ENCODE data around the gene TLR1. TPM values are rescaled to one million over a fixed set of nuclear protein-coding genes. Genes with fewer than 3 reads are reported as not detected.

TLR1 gene
- polyA plus RNA-seq, 1 donor from 2014 or later: not detected

DNA sequence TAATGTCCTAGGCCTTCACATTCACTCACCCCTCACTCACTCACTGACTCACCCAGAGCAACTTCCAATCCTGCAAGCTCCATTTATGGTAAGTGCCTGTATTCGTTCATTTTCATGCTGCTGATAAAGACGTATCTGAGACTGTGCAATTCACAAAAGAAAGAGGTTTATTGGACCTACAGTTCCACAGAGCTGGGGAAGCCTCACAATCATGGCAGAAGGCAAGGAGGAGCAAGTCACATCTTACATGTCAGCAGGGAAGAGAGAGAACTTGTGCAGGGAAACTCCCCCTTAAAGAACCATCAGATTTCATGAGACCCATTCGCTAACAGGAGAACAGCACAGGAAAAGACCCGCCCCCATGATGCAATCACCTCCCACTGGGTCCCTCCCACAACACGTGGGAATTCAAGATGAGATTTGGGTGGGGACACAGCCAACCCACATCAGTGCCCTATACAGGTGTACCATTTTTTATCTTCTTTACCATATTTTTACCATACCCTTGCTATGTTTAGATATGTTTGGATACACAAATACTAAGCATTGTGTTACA lies 18.2 kb upstream of the TLR1 start:
- Histone ChIP-seq H3K27ac (ENCODE audit: low read length) (no peak overlapping the region), H3K4me3 (ENCODE audit: low read length) (no peak overlapping the region), H3K4me2 (ENCODE audit: low read length) (no peak overlapping the region), H4K20me1 (ENCODE audit: insufficient read depth) (no peaks in the 10 kb centered on the region), H3K36me3 (ENCODE audit: insufficient read depth, low read length) (no peaks in the 10 kb centered on the region), H3K27me3 (ENCODE audit: insufficient read depth, low read depth, low read length) (no peaks in the 10 kb centered on the region), H3K9me2 (ENCODE audit: insufficient read depth, low read length) (no peaks in the 10 kb centered on the region), H3F3A (ENCODE audit: insufficient read depth, low read length, poor library complexity, severe bottlenecking) (no peaks in the 10 kb centered on the region), H3K9ac (ENCODE audit: low read length) (no peak overlapping the region), H3K79me2 (replicated peaks; ENCODE audit: insufficient read depth, low read length) (no peaks in the 10 kb centered on the region), H3K9me3 (ENCODE audit: low read length) (no peaks in the 10 kb centered on the region), H2AFZ (ENCODE audit: low read depth, low read length) (no peak overlapping the region)
- TF ChIP-seq POLR2AphosphoS5 (IDR thresholded peaks at IDR 0.05): no peak
- TF ChIP-seq EP300 (conservative IDR thresholded peaks at IDR 0.05; ENCODE audit: poor library complexity, severe bottlenecking): no peak
- TF ChIP-seq TAF1 (IDR thresholded peaks at IDR 0.05; ENCODE audit: low read depth): no peak
- TF ChIP-seq, protein P1, sequence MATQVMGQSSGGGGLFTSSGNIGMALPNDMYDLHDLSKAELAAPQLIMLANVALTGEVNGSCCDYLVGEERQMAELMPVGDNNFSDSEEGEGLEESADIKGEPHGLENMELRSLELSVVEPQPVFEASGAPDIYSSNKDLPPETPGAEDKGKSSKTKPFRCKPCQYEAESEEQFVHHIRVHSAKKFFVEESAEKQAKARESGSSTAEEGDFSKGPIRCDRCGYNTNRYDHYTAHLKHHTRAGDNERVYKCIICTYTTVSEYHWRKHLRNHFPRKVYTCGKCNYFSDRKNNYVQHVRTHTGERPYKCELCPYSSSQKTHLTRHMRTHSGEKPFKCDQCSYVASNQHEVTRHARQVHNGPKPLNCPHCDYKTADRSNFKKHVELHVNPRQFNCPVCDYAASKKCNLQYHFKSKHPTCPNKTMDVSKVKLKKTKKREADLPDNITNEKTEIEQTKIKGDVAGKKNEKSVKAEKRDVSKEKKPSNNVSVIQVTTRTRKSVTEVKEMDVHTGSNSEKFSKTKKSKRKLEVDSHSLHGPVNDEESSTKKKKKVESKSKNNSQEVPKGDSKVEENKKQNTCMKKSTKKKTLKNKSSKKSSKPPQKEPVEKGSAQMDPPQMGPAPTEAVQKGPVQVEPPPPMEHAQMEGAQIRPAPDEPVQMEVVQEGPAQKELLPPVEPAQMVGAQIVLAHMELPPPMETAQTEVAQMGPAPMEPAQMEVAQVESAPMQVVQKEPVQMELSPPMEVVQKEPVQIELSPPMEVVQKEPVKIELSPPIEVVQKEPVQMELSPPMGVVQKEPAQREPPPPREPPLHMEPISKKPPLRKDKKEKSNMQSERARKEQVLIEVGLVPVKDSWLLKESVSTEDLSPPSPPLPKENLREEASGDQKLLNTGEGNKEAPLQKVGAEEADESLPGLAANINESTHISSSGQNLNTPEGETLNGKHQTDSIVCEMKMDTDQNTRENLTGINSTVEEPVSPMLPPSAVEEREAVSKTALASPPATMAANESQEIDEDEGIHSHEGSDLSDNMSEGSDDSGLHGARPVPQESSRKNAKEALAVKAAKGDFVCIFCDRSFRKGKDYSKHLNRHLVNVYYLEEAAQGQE (IDR thresholded peaks at IDR 0.05; ENCODE audit: borderline replicate concordance): no peak
- TF ChIP-seq MXI1 (conservative IDR thresholded peaks at IDR 0.05; ENCODE audit: poor library complexity, severe bottlenecking): no peak
- TF ChIP-seq, protein P2, sequence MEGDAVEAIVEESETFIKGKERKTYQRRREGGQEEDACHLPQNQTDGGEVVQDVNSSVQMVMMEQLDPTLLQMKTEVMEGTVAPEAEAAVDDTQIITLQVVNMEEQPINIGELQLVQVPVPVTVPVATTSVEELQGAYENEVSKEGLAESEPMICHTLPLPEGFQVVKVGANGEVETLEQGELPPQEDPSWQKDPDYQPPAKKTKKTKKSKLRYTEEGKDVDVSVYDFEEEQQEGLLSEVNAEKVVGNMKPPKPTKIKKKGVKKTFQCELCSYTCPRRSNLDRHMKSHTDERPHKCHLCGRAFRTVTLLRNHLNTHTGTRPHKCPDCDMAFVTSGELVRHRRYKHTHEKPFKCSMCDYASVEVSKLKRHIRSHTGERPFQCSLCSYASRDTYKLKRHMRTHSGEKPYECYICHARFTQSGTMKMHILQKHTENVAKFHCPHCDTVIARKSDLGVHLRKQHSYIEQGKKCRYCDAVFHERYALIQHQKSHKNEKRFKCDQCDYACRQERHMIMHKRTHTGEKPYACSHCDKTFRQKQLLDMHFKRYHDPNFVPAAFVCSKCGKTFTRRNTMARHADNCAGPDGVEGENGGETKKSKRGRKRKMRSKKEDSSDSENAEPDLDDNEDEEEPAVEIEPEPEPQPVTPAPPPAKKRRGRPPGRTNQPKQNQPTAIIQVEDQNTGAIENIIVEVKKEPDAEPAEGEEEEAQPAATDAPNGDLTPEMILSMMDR (IDR thresholded peaks at IDR 0.05; ENCODE audit: poor library complexity, severe bottlenecking): no peak
- no peak for TF ChIP-seq SMC3 (conservative IDR thresholded peaks at IDR 0.05; ENCODE audit: poor library complexity)
- no peak for TF ChIP-seq EZH2 (IDR thresholded peaks at IDR 0.05; ENCODE audit: borderline replicate concordance, insufficient read depth, low read length, poor library complexity, severe bottlenecking)
- no peak for TF ChIP-seq RAD21 (conservative IDR thresholded peaks at IDR 0.05)

DNA sequence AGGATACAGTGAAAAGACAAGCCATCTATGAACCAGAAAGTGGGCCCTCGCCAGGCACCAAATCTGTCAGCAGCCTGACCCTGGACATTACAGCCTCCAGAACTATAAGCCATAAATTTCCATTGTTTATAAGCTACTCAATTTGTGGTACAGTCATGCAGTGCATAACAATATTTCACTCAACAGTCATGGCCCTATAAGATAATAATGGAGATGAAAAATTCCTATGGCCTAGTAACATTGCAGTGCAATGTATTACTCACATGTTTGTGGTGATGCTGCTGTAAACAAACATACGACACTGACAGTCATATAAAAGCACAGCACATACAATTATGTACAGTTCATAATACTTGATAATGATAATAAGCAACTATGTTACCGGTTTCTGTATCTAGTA lies 17.1 kb upstream of the TLR1 start:
- H3K79me2 ChIP-seq (replicated peaks; ENCODE audit: insufficient read depth, low read length): no peaks in the 10 kb centered on the region
- no peaks in the 10 kb centered on the region for H3K9me2 ChIP-seq (ENCODE audit: insufficient read depth, low read length)
- H3K9me3 ChIP-seq (ENCODE audit: low read length): no peaks in the 10 kb centered on the region
- H3K4me3 ChIP-seq (ENCODE audit: low read length): no peak overlapping the region
- H3K9ac ChIP-seq (ENCODE audit: low read length): no peak overlapping the region
- no peaks in the 10 kb centered on the region for H4K20me1 ChIP-seq (ENCODE audit: insufficient read depth)
- TF ChIP-seq MXI1 (conservative IDR thresholded peaks at IDR 0.05; ENCODE audit: poor library complexity, severe bottlenecking): no peak
- no peak for TF ChIP-seq EP300 (conservative IDR thresholded peaks at IDR 0.05; ENCODE audit: poor library complexity, severe bottlenecking)
- no peak for TF ChIP-seq EZH2 (IDR thresholded peaks at IDR 0.05; ENCODE audit: borderline replicate concordance, insufficient read depth, low read length, poor library complexity, severe bottlenecking)
- TF ChIP-seq POLR2AphosphoS5 (IDR thresholded peaks at IDR 0.05): no peak
- TF ChIP-seq TAF1 (IDR thresholded peaks at IDR 0.05; ENCODE audit: low read depth): no peak
- TF ChIP-seq, protein P1 (IDR thresholded peaks at IDR 0.05; ENCODE audit: borderline replicate concordance): no peak
- TF ChIP-seq SMC3 (conservative IDR thresholded peaks at IDR 0.05; ENCODE audit: poor library complexity): no peak
- TF ChIP-seq, protein P2 (IDR thresholded peaks at IDR 0.05; ENCODE audit: poor library complexity, severe bottlenecking): no peak
- TF ChIP-seq RAD21 (conservative IDR thresholded peaks at IDR 0.05): no peak
- H3K27me3 ChIP-seq (ENCODE audit: insufficient read depth, low read depth, low read length): no peaks in the 10 kb centered on the region
- no peak overlapping the region for H3K4me2 ChIP-seq (ENCODE audit: low read length)
- H3K36me3 ChIP-seq (ENCODE audit: insufficient read depth, low read length): no peaks in the 10 kb centered on the region
- no peaks in the 10 kb centered on the region for H3F3A ChIP-seq (ENCODE audit: insufficient read depth, low read length, poor library complexity, severe bottlenecking)
- no peak overlapping the region for H2AFZ ChIP-seq (ENCODE audit: low read depth, low read length)
- H3K27ac ChIP-seq (ENCODE audit: low read length): no peak overlapping the region

Data from neural cell (in vitro differentiated cells).